PC-9 (cell line): ENCODE results near the gene PRDM16.

Source experiments
- EZH2 ChIP-seq: fragments of 200-600 bp; sonication (generic); IDR thresholded peaks from 2 replicates; pipeline ENCODE4 v1.8.0; 2017; ENCODE audit warnings: antibody characterized with exemption, low read depth
- TF ChIP-seq, protein P1 (sequence below): fragments of 200-600 bp; sonication (generic); conservative IDR thresholded peaks from 2 replicates; pipeline ENCODE4 v1.6.1; 2017; ENCODE audit warnings: mixed run types, antibody characterized with exemption, mild to moderate bottlenecking, moderate library complexity

- TF ChIP-seq, protein P1, sequence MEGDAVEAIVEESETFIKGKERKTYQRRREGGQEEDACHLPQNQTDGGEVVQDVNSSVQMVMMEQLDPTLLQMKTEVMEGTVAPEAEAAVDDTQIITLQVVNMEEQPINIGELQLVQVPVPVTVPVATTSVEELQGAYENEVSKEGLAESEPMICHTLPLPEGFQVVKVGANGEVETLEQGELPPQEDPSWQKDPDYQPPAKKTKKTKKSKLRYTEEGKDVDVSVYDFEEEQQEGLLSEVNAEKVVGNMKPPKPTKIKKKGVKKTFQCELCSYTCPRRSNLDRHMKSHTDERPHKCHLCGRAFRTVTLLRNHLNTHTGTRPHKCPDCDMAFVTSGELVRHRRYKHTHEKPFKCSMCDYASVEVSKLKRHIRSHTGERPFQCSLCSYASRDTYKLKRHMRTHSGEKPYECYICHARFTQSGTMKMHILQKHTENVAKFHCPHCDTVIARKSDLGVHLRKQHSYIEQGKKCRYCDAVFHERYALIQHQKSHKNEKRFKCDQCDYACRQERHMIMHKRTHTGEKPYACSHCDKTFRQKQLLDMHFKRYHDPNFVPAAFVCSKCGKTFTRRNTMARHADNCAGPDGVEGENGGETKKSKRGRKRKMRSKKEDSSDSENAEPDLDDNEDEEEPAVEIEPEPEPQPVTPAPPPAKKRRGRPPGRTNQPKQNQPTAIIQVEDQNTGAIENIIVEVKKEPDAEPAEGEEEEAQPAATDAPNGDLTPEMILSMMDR, result no peak
- TF ChIP-seq EZH2, result no peak
These were observed 176.8 kb downstream of the PRDM16 start for GRCh38 chr1:3245768-3246167.
